Muscle of back (tissue), 13 donors: Measurements from ENCODE around the gene P3R3URF. TPM values are rescaled to one million over a fixed set of nuclear protein-coding genes. Genes with fewer than 3 reads are reported as not detected.
"Not testable (repeated sequence)": the region's sequence is repeated elsewhere in the genome, so short reads cannot be mapped to it uniquely, and the experiment has no call there.

ENCODE experiments used
- DNase-seq, 3 donors: peaks; one replicate each; pipeline versions ENCODE4 v3.0.0 to v3.0.0-alpha.2; 2013
- long read RNA-seq, 9 donors: transcript quantifications; one replicate each; lab custom pipeline, GENCODE V29; 2026
- polyA plus RNA-seq, 10 donors: library from polyadenylated mRNA; unstranded; fragments of 120-200 nt; gene quantifications; one replicate each; pipeline ENCODE4 v1.2.1, GENCODE V29; 2013; ENCODE audit not compliant: insufficient read length in 10 of 10

P3R3URF gene
- not detected for polyA plus RNA-seq
- long read RNA-seq, donor 1: 0 reads
- long read RNA-seq, donor 2: 0 reads
- long read RNA-seq, donor 3: 0 reads
- long read RNA-seq, donor 4: 0 reads
- long read RNA-seq, donor 5: 0 reads
- long read RNA-seq, donor 6: 0 reads
- long read RNA-seq, donor 7: 0 reads
- long read RNA-seq, donor 8: 0 reads
- long read RNA-seq, donor 9: 0 reads

DNA sequence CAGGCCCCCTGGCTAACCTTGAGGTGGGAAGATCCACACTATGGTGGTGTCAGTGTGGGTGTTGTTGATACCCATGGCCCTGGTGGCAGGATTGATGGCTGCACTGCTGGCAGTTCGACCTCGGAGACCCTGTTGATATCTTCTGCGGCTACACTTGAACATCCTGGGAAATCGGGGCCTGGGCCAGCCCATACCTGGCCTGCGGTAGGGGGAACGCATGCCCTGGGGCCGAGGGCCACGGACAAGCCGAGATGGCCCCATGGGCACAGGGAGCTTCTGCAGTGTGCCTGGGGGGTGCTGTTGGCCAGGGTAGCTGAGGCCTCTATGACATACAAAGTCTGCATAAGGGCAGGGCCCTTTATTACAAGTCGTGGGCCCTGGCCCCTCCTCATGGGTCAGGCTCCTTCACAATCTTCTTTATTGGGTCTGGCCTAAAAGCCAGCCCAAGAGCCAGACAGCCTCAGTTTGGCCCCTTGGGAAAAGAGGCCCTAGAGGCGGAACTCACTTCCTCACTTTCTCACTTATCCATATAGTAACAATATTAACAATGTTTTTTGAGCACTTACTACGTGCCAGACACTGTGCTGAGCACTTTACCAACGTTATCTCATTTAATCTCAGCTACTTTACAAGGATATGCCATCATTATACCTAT lies at the start of gene P3R3URF:
Gene P3R3URF, minus strand, starts transcription at position 278 of the 655 bp plus-strand sequence. Its CDS starts 17 bp downstream, at position 261.
- no peak for DNase-seq

DNA sequence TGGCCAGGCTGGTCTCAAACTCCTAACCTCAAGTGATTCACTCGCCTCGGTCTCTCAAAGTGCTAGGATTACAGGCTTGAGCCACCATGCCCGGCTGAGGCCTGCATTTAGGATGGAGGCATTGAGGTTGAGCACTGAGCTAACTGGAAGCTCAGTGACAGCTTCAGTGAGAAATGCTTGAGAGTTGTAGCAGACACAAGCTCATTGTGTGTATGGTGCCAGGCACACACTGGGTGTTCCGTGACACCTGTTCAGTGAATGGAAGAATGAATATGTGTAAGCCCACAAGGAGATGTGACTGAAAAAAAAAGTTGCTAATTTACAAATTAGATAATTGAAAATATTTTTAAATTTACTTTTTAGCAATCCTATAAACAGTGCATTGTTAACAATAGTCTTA lies 48.7 kb upstream of the P3R3URF start:
- DNase-seq: no peak

DNA sequence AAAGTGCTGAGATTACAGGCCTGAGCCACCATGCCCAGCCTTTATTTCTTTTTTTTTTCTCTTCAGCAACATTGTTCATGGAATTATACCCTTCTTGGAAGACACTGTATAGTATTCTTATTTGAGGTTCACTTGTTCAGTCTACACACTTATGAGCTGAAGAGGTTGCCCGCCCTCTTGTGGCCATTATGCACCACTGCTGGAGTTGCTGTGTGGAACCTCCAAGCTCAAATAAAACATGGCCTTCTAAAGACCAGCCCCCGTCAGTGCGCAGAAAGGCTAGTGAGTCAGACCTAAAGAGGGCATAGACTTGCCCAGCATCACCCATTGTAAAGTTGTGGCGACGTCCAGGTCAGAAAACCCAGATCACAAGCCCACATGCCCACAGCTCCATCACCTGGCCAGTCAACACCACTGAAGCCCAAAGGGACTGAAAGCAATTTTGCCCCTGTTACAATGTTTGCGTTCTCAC lies 47.2 kb upstream of the P3R3URF start:
- DNase-seq: peak; percentile 72 to 83 (median 73)

DNA sequence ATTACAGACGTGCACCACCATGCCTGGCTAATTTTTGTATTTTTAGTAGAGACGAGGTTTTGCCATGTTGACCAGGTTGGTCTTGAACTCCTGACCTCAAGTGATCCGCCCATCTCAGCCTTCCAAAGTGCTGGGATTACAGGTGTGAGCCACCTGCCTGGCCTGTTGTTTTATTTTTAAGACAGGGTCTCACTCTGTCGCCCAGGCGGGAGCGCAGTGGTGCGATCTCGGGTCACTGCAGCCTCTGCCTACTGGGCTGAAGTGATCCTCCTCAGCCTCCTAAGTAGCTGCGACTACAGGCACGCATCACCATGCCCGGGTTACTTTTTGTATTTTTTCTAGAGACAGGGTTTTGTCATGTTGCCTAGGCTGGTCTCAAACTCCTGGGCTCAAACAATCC lies 46.8 kb upstream of the P3R3URF start:
- DNase-seq: not testable (repeated sequence)

DNA sequence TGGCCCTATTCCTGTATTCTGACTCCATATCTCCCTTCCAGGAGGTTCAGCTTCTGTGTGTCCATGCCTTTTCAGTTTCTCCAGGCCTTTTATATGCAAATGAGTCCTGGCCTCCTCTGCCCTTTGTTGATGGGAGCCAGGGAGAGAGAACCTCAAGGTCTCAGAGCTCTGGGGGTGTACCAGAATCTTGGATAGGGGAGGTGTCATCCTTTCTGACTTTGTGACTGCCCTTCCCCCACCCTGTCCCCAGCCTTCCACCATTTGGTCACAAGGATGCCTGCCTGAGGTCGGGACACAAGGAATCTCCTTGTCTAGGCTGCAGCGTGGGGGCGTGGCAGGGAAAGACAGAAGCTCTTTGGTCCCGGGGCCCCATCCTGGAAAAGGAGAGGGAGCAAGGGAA lies 45.5 kb upstream of the P3R3URF start:
- DNase-seq: no peak

DNA sequence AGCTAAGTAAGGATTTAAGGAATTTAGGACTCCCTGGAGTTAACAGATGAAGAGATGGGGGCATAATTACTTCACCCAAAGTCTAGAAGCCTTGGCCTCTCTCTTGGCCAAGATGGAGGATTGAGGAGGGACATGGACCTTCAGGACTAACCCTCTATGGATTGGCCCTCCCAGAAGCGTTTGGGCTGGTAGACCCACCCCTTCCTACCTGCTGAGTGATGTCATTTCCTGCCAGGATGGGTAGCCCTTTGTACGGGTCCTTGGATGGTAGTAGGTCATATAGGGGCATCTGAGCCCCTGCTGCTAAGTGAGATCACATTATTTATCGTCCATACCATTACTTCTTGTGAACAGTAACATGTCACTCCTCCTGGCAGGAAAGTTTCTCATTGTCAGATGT lies 44.5 kb upstream of the P3R3URF start:
- no peak for DNase-seq

DNA sequence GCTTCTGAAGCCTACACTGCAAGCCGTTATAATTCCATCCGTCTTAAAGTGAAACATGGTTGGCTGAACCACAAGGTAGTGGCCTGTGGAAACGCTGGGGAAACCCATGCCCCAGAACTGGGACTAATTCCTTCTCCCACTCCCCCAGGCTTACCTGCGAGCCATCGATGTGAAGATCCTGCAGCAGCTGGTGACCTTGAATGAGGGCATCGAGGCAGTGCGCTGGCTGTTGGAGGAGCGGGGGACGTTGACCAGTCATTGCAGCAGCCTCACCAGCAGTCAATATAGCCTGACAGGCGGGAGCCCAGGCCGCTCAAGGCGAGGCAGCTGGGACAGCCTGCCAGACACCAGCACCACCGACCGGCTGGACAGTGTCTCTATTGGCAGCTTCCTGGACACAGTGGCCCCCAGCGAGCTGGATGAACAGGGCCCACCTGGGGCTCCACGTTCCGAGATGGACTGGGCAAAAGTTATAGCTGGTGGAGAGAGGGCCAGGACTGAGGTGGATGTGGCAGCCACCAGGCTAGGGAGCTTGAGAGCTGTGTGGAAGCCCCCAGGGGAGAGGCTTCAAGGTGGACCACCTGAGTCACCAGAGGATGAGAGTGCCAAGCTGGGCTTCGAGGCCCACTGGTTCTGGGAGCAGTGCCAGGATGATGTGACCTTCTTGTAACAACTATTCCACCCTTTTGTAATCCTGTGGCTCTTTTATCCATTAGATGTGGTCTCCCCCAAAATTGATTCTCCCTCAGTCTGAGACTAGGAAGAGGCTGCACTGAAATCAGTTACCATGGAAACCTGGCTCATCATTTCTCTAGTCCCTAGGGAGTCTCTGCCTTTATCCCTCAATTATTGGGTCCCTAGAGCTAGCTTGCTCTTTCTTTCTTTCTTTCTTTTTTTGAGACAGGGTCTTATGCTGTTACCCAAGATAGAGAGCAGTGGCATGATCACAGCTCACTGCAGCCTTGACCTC lies 43.5 kb upstream of the P3R3URF start:
- DNase-seq: no peak

DNA sequence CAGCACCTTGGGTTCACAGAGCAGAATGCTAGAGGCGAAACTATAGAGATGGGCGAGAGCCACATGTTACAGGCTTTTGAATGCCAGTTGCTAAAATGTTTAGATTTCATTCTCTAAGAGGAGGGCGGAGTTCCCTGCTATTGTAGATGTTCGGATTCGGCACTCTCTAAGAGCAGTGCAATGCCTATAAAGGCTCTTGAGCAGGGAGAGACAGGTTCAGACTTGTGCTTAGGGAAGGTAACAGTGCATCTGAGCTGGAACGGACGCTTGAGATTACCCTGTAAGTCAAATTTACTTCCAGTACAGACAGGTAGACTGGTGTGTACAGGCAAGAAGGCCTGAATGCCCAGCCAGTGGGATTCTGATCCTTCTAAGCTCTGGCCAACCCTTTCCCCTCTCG lies 42.2 kb upstream of the P3R3URF start:
- DNase-seq: no peak

DNA sequence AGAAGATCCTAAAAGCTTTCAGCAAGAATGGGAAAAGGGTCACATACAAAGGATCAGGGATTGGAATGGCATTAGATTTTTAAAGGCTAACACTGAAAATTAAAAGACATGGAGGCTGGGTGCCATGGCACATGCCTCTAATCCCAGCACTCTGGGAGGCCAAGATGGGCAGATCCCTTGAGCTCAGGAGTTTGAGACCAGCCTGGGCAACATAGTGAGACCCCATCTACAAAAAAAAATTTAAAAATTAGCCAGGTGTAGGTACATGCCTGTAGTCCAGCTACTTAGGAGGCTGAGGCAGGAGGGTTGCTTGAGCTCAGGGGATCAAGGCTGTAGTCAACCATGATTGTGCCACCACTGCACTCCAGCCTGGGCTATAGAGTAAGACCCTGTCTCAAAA lies 39.2 kb upstream of the P3R3URF start:
- no peak for DNase-seq

DNA sequence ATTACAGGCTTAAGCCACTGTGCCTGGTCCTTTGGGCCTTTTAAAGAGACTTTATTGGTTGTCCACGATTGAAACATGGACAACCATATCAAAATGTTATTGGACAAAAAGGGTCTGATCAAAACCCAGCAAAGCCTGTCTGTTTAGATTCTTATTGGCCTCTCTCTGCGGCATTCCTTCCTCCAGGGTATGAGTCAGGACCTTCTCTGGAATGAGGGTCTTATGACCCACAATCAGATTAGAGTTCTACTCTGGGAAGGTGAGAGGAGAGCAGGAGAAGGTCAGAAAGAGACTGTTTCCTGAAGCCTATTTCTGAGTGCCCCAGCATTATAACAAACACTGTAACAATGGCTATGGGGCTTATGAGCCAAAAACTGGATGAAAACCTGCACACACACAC lies 34.8 kb upstream of the P3R3URF start:
- DNase-seq: no peak

DNA sequence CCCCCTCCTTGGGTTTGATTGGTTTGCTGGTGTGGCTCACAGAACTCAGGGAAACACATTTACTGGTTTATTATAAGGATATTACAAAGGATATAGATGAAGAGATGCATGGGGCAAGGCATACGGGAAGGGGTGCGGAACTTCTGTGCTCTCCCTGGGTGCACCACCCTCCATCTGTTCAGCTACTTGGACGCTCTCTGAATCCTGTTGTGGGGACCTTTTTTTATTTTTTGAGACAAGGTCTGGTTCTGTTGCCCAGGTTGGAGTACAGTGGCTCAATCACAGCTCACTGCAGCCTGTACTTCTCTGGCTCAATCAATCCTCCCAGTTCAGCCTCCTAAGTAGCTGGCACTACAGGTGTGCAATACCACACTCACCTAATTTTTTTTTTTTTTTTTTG lies 34.3 kb upstream of the P3R3URF start:
- no peak for DNase-seq

DNA sequence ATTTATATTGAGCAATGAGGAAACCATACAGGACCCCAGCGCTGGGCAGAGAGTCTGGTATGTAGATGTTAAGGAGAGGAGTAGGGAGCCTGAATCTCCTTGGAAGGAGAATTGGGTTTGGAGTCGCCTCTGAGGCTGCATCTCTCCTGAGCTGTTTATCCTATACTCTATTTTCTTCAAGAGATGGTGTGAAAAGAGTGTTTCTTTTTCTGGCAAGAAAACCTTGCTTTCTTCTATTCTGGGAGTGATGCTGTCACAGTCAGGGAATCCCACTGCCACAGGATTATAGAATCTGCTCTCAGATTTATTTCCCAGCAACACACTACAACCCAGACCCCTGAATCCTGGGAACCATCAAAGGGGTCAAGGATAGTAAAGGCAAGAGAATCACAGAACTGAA lies 30.1 kb upstream of the P3R3URF start:
- DNase-seq: no peak

DNA sequence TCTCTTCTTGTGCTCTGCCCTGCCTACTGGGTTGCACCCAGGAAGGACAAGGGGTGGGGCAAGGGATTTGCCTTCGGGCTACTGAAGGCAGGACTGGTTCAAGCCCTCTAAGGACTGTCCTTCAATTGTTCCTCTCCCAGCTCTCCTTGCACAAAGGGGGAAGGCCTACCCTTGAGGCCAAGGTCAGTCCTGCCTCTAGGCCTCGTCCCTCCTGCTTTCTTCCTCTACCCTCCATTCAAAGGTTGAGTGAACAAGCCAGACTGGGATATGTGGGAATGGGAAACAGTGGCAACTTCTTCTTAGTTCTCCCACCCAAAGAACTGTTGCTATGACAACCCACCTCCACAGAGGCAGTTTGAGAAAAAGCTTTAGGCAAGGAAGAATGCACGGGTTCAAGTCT lies 29.5 kb upstream of the P3R3URF start:
- no peak for DNase-seq

DNA sequence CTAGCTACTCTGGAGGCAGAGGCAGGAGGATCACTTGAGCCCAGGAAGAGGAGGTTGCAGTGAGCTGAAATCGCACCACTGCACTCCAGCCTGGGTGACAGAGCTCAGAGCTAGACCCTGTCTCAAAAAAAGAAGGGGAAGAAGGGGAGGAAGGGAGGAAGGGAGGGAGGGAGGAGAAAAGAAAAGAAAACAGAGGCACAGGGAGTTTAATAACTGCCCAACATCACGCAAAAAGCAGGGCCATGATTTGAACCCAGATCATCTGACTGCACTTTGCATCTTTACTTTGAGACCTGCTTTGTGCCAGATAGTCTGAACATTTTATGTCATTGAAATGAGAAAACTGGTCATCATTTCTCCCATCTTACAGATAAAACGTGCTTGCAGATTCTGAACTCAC lies 28.9 kb upstream of the P3R3URF start:
- no peak for DNase-seq

DNA sequence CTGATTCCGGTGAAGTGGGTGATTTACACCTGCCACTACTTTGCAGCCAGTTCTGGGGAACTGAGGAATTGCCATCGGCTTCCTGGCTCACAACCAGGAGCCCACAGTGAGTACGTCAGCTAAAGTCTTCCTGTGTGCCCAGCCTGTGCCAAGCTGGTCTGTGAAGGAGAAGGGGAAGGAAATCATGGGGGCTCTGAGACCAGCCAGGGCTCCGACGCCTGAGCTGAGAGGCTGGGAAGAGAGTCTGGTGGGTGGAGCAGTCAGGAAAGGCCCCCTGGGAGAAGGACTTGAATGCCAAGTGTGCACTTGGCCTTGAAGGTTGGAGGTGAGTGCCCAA lies 28.1 kb upstream of the P3R3URF start:
- peak in 1 of 3 donors; percentile 39 for DNase-seq

DNA sequence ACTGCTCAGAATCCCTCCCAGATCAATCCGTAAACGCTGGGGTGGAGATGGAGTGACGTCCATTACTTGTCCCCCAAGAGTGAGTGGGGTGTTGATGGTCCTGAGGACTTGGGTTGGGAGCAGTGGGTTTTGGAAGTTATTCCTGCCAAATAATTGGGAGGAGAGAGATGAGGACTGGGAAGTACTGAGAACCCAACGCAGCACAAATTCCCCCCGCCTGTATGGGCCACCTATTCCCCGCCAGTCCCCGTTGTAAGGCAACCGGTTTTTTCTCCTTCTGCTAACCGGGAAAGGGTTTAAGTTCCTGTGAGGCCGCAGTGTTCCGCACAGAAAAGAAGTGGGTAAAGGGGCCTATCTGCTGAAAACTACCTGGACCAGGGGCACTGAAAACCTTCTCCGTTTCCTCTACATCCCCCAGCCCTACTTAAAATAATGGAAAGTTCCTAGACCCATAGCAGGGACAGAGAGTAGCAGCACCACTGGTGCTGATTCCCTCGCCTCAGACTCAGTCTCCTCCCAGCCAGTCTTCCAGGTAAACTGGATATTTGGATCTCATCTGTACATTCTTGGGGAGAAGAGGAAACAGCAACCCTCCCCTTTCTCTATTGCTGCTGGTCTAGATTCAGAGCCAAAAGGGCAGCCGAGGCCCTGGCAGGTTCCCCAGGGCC lies 27.6 kb upstream of the P3R3URF start:
- no peak for DNase-seq

DNA sequence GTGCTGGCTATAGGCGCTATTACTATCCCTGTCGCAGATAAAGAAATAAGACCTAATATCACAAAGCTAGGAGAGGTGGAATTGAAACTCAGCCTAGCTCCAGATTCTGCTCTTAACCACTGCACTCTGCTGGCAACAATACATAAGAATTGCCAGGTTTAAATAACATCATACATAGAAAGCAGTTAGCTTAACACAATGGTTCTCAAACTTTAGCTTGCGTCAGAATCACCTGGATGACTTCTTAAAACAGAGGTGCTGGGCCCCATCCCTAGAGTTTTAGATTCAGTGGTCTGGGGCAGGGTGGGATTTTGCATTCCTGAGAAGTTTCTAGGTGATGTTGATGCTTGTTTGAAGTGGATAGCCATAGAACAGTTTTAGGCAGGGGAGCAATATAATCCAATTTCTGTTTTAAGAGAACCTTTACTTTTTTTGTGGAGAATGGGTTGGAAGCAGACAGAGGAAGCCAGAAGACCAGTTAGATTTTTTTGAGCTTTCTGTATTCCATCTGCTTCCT lies 23.0 kb upstream of the P3R3URF start:
- DNase-seq: no peak

DNA sequence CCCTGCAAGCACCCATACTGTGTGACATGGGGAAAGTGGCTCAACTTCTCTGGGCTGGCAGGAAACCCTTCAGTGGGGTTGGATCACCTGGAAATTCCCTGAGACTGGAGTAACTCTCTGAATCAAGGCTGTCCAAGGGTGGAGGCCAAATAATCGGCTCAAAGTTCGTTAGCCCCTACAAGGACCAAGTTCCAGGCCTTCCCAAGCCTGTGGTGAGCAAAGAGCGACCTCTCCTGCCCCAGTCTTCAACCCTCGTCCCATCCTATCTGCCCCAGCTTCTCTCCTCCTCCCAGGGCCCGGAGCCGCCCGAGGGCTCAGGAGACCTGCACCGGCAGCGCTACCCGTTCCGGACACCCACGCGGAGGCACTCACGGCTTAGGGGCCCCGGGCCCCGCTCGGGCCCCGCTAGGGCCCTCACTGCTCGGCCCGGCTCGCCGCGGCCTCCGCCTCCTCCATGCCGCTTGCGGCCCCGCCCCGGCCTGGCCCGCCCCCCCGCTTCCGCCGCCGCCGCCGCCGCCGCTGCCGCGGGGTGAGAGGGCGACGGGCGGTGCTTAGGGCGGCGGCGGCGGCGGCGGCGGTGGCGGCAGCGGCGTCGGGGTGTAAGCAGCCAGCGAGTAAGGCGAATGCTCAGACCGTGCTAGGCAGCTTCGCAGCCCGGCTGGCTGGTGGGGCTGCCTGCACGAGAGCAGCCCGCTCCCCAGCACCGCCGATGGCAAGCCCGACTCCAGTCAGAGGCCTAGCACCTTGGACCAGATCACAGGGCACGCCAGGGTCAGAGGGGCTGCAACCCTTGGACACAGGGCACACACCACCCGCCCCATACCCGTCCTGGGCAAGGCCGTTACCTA lies 21.9 kb upstream of the P3R3URF start, which contains the start of gene POMGNT1:
Gene POMGNT1, minus strand, starts transcription at position 471 of the 848 bp plus-strand sequence. CDS start 613 bp downstream, outside the sequence.
- DNase-seq: peak; percentile 52 to 85 (median 56)

DNA sequence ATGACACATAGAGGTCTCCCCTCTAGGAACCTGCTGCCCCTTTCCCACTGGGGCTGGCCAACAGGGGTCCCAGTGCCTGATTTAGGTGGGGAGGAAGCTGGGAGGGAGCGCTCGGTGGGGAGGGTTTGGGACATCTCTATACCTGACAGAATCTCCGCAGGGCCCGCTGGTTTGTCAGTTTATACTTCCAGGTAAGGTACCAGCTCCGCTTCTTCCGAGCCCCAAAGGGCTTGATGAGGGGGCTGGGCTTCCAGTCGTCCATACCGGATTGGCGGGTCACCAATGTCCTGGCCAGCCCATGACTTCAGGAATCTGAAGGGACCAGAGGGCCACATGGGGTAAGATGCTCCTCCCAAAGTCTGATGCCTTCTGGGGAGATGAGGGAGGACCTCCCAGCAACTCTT lies 21.3 kb upstream of the P3R3URF start:
- no peak for DNase-seq

DNA sequence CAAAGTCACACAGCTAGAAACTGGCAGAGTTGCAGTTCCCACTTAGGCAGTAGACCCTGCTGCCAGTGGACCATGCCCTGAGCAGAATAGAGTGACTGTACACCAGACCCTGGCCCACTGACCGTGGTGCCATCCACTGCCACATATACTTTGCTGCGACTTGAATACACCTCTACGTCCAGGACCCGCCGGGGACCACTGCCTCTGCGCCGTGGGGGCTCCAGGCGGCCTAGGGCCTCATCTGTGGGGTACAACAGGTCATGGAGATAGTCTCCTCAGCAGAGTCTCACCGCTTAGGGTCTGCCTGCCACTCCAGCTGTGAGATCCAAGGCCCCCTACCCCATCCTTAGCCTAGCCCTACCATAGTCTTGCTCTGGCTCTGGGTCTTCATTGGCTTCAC lies 20.3 kb upstream of the P3R3URF start:
- DNase-seq: no peak
